ENCODE measurements around the gene RASAL1. TPM values are rescaled to one million over a fixed set of nuclear protein-coding genes. Genes with fewer than 3 reads are reported as not detected.

Gene RASAL1
- total and polyA plus RNA-seq, 2 experiments from 2014 or later = 2.7 to 8.2 TPM

GRCh38 chr12:113069751-113070116 is 65.8 kb downstream of the RASAL1 start:
- Histone ChIP-seq H4K20me1 (replicated peaks; ENCODE audit: insufficient read depth) (no peaks in the 10 kb centered on the region; the same call in 1 of the 2 replicates), H3K27ac (ENCODE audit: low read depth) (no peak overlapping the region), H3K27me3 (ENCODE audit: insufficient read depth) (no peaks in the 10 kb centered on the region), H2AFZ (no peak overlapping the region), H3F3A (replicated peaks; ENCODE audit: low read depth) (no peaks in the 10 kb centered on the region), H3K4me3 (no peak overlapping the region), H3K4me2 (no peak overlapping the region), H3K79me2 (replicated peaks; ENCODE audit: insufficient read depth) (no peaks in the 10 kb centered on the region), H3K4me1 (ENCODE audit: insufficient read depth) (peaks cover 11% of the 10 kb centered on the region; the same call in 1 of the 2 replicates), H3K36me3 (ENCODE audit: insufficient read depth) (no peaks in the 10 kb centered on the region), H3K9me2 (ENCODE audit: insufficient read depth) (no peaks in the 10 kb centered on the region)
- Mint-ChIP-seq H3K27ac (no peak overlapping the region), H3K36me3 (ENCODE audit: low read depth) (no peaks in the 10 kb centered on the region), H3K27me3 (ENCODE audit: insufficient read depth, low read depth, poor library complexity) (peaks cover 6% of the 10 kb centered on the region), H3K4me1 (peaks cover 39% of the 10 kb centered on the region), H3K9me3 (no peaks in the 10 kb centered on the region), H3K4me3 (no peak overlapping the region)
- no peak for DNase-seq (ENCODE audit: low spot score)
- TF ChIP-seq POLR2AphosphoS5 (IDR thresholded peaks at IDR 0.05; ENCODE audit: low read depth) (no peak), STAT1 (IDR thresholded peaks at IDR 0.05; ENCODE audit: unreplicated experiment) (no peak), EZH2phosphoT487 (IDR thresholded peaks at IDR 0.05; ENCODE audit: unreplicated experiment) (no peak), ZNF331 (CRISPR knock-in tag; IDR thresholded peaks at IDR 0.05; ENCODE audit: low read depth) (no peak), EZH2 (IDR thresholded peaks at IDR 0.05; ENCODE audit: low read depth, unreplicated experiment) (no peak), JUNB (IDR thresholded peaks at IDR 0.05; ENCODE audit: unreplicated experiment) (no peak), ETS1 (IDR thresholded peaks at IDR 0.05) (no peak), ZNF114 (CRISPR knock-in tag; IDR thresholded peaks at IDR 0.05) (no peak), CREB1 (CRISPR knock-in tag; IDR thresholded peaks at IDR 0.05; ENCODE audit: low read depth) (no peak), REST (IDR thresholded peaks at IDR 0.05; ENCODE audit: unreplicated experiment) (no peak), ZNF462 (CRISPR knock-in tag; IDR thresholded peaks at IDR 0.05) (no peak), CTCF (conservative IDR thresholded peaks at IDR 0.05; ENCODE audit: low read depth in 2 of 2) (no peak), NANOG (IDR thresholded peaks at IDR 0.05; ENCODE audit: borderline replicate concordance) (no peak)
- no peak for ATAC-seq

Measured in GM23338 (cell line).